Esophagus squamous epithelium (tissue), 4 donors: ENCODE data around the gene PEAK3.

Experiments
- CTCF ChIP-seq, 6 experiments: fragments of 450-650 bp in 4 of 6; fragments of 200-600 bp in 2 of 6; sonication (generic) in 2 of 6; IDR thresholded peaks; one replicate each; pipeline ENCODE4 v1.5.1; 2016 to 2019; ENCODE audit warnings: antibody characterized with exemption in 6 of 6, mild to moderate bottlenecking in 4 of 6, moderate library complexity in 4 of 6
- POLR2A ChIP-seq, 4 donors: fragments of 450-650 bp; IDR thresholded peaks; one replicate each; pipeline ENCODE4 v1.6.1; 2017; ENCODE audit warnings: antibody characterized with exemption in 4 of 4, mild to moderate bottlenecking in 4 of 4, moderate library complexity in 3 of 4

- TF ChIP-seq CTCF (IDR thresholded peaks at IDR 0.05) (no peak), POLR2A (IDR thresholded peaks at IDR 0.05) (no peak)
Measured at GRCh38 chr19:2245273-2245672, 36.7 kb downstream of the PEAK3 start.
